Heart left ventricle (tissue), 16 donors: Measurements from ENCODE around the gene DGKZ. TPM values are rescaled to one million over a fixed set of nuclear protein-coding genes. Genes with fewer than 3 reads are reported as not detected.

Experiments
- ATAC-seq, 4 donors: fragments of 200-7000 bp; cut with Tn5 transposase; one replicate each; pipeline ENCODE4 v1.9.1; 2020 to 2022; ENCODE audit warnings: moderate library complexity in 4 of 4, mild to moderate bottlenecking in 3 of 4, moderate number of reproducible peaks in 1 of 4
- DNase-seq, 5 donors: peaks; one replicate each; pipeline ENCODE4 v3.0.0-alpha.2; 2020
- H3K27ac ChIP-seq, 12 donors: fragments of 200-600 bp; sonication (generic) in 4 of 12; one replicate each; pipeline versions ENCODE4 v1.5.0 to v1.8.0; 2016 to 2022; ENCODE audit warnings: mild to moderate bottlenecking in 2 of 12
- H3K27me3 ChIP-seq, 9 donors: fragments of 200-600 bp; sonication (generic) in 2 of 9; one replicate each; pipeline versions ENCODE4 v1.5.1 to v1.8.0; 2016 to 2022; ENCODE audit warnings: mild to moderate bottlenecking in 3 of 9
- H3K36me3 ChIP-seq, 9 donors: fragments of 200-600 bp; sonication (generic) in 2 of 9; one replicate each; pipeline versions ENCODE4 v1.5.0 to v1.8.0; 2018 to 2022; ENCODE audit warnings: mild to moderate bottlenecking in 2 of 9
- H3K4me1 ChIP-seq, 12 donors: fragments of 200-600 bp; sonication (generic) in 4 of 12; one replicate each; pipeline versions ENCODE4 v1.5.0 to v1.8.0; 2016 to 2022; ENCODE audit warnings: mild to moderate bottlenecking in 3 of 12
- H3K4me3 ChIP-seq, 12 donors: fragments of 200-600 bp; sonication (generic) in 4 of 12; one replicate each; pipeline versions ENCODE4 v1.5.0 to v1.8.0; 2017 to 2022; ENCODE audit warnings: mild to moderate bottlenecking in 9 of 12, moderate library complexity in 4 of 12
- H3K9me3 ChIP-seq, 12 donors: fragments of 200-600 bp; sonication (generic) in 4 of 12; one replicate each; pipeline versions ENCODE4 v1.5.0 to v1.8.0; 2016 to 2022; ENCODE audit warnings: mild to moderate bottlenecking in 1 of 12
- CTCF ChIP-seq, 12 donors: fragments of 200-600 bp; sonication (generic) in 4 of 12; IDR thresholded peaks; one replicate each; pipeline versions ENCODE4 v1.5.0 to v1.8.0; 2018 to 2022; ENCODE audit warnings: antibody characterized with exemption in 12 of 12, mild to moderate bottlenecking in 5 of 12
- POLR2A ChIP-seq, 2 donors: fragments of 450-650 bp; IDR thresholded peaks; one replicate each; pipeline ENCODE4 v1.6.1; 2017; ENCODE audit warnings: antibody characterized with exemption in 2 of 2, mild to moderate bottlenecking in 2 of 2, moderate library complexity in 2 of 2
- WGBS, 4 donors: extraction: QIAGEN DNeasy Blood & Tissue Kit in 2 of 4; methylation state at CpG; one replicate each; pipeline versions ENCODE4 v1.1.5 to v1.1.7; 2013 to 2018; 5-methylcytosine and 5-hydroxymethylcytosine counted together
- intact Hi-C, 10 donors: fragments of 100-400 bp; cut with DNase I; formaldehyde crosslinking; loops; one replicate each; pipeline versions ENCODE4 v1.11.1 to v1.14.2; 2022
- polyA plus RNA-seq, 2 donors: library from polyadenylated mRNA; stranded (reverse); fragments of 200-250 nt; gene quantifications; one replicate each; pipeline ENCODE4 v1.2.3, GENCODE V29; 2013
- total RNA-seq, 9 donors: library from RNA; depleted of rRNA in 2 of 9; stranded (reverse); fragments of >200 nt in 2 of 9; fragmentation: NEBNext Ultra II Directional in 3 of 9; extraction: Animal tissue kit (Norgen Biotek cat#: 25700) in 3 of 9; gene quantifications; one replicate each; pipeline versions ENCODE4 v1.1.0 to v1.2.4, GENCODE V29; 2016 to 2023
- donor health status: ischemic (EF 13 %, LVEDD 7.1; RV severe dilation, severe dysfunction).
- donor health status: healthy with polysubstance abuse.
- donor health status: DM: no; HTN: yes; CAD: no.
- donor health status: DM: no; HTN: no; CAD: no.
- donor health status: ischemic (EF 25% LVEDD 6.9; RV normal size, moderate dysfunction).
- donor health status: ischemic (EF 25% LVEDD 5.7; RV mildly dilated, moderate dysfunction).
- donor health status: healthy.
- donor health status: DM: yes; HTN: yes; CAD: no.
- donor health status: ischemic (EF 35%, LVEDD 5.7; RV mildly dilated, moderate dysfunction).
- donor health status: nonischemic (EF 11% LVEDD 7.7; RV severe dilation, severe dysfunction).
- donor health status: DM: yes; HTN: yes; CAD: no.
- donor health status: PGD.
- donor health status: ischemic (EF 29% LVEDD 5.4; RV normal size, mild dysfunction).
- donor health status: nonischemic (EF 23%, LVEDD 6.1; RV moderate dilation, normal function).

The DGKZ gene
- total and polyA plus RNA-seq, 11 donors: 41.7 to 114 (median 59.5) TPM

- no peak for DNase-seq
- no peak for ATAC-seq
- H3K9me3 ChIP-seq: no peaks in the 10 kb centered on the region
- H3K4me1 ChIP-seq: peaks cover 0 to 38% (median 16%) of the 10 kb centered on the region in 12 donors
- peaks cover 0 to 29% (median 18%) of the 10 kb centered on the region in 9 donors for H3K27me3 ChIP-seq
- H3K36me3 ChIP-seq: no peaks in the 10 kb centered on the region
- WGBS, 4 donors: 43 to 60% (median 57%) methylated on average over 5 of the region's 5 CpGs
- H3K4me3 ChIP-seq: no peak overlapping the region
- intact Hi-C loops: no loop called here
- H3K27ac ChIP-seq: no peak overlapping the region
- TF ChIP-seq CTCF (IDR thresholded peaks at IDR 0.05) (no peak), POLR2A (IDR thresholded peaks at IDR 0.05) (no peak)
These were observed 15.8 kb upstream of the DGKZ start for GRCh38 chr11:46331282-46331984.

DNA sequence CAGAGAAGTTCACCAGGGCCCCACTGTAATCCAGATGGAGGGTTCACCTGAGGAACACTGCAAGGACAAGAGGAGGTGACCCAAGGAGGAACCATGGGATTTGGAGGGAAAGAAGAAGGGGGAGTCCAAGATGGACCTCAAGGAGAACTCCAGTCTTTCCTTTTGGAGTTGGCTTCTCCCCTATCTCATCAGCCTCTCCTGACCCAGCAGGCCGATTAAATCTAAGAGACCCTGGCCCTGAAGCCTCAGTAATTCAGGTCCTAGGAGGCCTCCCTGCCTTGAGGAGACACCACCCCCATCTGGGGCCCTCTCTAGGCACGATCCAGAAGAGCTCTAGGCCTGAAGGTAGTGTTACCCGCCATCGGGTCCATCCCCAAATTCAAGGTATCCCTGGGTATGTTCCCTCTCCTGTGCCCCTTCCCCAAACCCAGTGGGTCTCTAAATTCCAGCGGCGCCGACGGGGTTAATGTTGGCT, 15.1 kb upstream of the DGKZ start:
- ATAC-seq: no peak
- intact Hi-C loops: no loop called here
- DNase-seq: no peak
- WGBS, 4 donors: 35 to 54% (median 36%) methylated on average over 5 to 8 of the region's 8 CpGs
- H3K4me3 ChIP-seq: peak overlapping the region in 9 of 12 donors; percentile 42 to 64 (median 56)
- H3K4me1 ChIP-seq: peaks cover 0 to 44% (median 16%) of the 10 kb centered on the region in 12 donors
- no peak overlapping the region for H3K27ac ChIP-seq
- H3K9me3 ChIP-seq: no peaks in the 10 kb centered on the region
- TF ChIP-seq POLR2A (IDR thresholded peaks at IDR 0.05) (no peak), CTCF (IDR thresholded peaks at IDR 0.05) (no peak)
- H3K36me3 ChIP-seq: no peaks in the 10 kb centered on the region
- peaks cover 0 to 29% (median 18%) of the 10 kb centered on the region in 9 donors for H3K27me3 ChIP-seq

DNA sequence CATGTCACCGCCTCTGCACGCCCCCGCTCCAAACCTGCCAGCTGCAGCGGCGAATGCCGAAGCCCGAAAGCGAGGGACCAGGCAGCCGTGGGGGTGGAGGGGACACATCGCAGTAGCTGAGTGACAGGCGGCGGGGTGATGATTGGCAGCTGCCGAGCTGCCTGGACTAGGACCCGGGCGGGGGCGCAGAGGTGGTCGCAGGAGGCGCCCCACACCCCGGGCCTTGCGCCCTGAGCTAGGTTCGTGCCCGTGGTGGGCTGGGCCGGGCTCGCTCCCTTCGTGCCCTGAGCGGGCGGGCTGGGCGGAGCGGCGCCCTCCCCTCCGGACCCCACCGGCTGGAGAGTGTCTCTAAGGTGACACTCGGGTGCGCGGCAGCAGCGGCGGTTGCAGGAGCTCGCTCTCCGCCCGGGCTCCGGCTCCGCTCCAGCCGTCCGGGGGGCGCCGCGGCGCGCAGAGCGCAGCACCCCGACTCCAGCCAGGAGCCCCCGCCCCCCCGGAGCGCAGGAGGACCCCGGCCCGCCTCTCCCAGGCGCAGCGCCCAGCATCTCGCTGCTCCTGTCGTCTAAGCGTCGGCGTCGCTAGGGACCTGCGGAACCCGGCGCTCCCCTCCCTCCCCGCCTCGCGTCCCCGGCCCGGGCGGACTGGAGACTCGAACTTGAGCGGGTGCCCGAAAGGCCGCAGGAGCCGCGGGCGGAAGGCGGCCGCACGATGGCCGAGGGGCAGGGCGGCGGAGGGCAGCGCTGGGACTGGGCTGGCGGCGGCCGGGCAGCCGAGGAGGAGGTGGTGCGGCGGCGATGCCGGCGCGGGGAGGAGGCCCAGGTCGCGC, 14.5 kb upstream of the DGKZ start:
- intact Hi-C loops: no loop called here
- no peaks in the 10 kb centered on the region for H3K36me3 ChIP-seq
- peak overlapping the region; percentile 39 to 64 (median 55) for H3K4me3 ChIP-seq
- peaks cover 0 to 48% (median 16%) of the 10 kb centered on the region in 12 donors for H3K4me1 ChIP-seq
- H3K27me3 ChIP-seq: peaks cover 0 to 29% (median 18%) of the 10 kb centered on the region in 9 donors
- WGBS, 4 donors: 1 to 4% (median 2%) methylated on average over 35 to 99 of the region's 99 CpGs
- TF ChIP-seq CTCF (IDR thresholded peaks at IDR 0.05) (no peak), POLR2A (IDR thresholded peaks at IDR 0.05) (no peak)
- H3K9me3 ChIP-seq: no peaks in the 10 kb centered on the region
- H3K27ac ChIP-seq: peak overlapping the region in 1 of 12 donors; percentile 19
- no peak for DNase-seq
- ATAC-seq: peak in 2 of 4 donors; percentile 30 to 50

DNA sequence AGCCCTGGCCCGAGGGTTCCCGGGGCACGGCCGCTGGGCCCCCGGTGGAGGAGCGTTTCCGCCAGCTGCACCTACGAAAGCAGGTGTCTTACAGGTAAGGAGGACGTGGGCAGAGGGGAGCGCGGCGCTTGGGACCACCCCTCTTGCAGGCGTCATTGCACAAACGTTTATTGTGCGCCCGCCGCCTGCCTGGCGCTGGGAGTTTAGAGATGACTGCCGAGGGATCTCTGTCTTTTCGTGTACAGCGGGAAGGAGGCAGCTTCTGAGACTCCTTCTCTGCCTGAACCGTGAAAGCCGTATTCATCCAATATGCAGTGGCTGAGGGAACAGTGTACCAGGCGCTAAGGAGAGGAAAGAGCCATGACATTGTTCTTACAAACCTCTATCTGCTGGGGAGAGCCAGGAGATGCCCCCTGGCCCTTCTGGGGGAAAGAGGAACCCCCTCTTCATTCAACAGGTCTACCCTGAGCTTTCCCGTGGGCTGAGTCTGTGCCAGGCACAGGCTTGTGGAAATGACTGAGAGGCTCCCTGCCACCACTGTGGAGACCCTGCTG, 13.8 kb upstream of the DGKZ start:
- Histone ChIP-seq H3K9me3 (no peaks in the 10 kb centered on the region), H3K4me3 (peak overlapping the region in 11 of 12 donors; percentile 39 to 64 (median 56)), H3K36me3 (no peaks in the 10 kb centered on the region), H3K4me1 (peaks cover 0 to 55% (median 22%) of the 10 kb centered on the region in 12 donors), H3K27me3 (peaks cover 0 to 29% (median 18%) of the 10 kb centered on the region in 9 donors), H3K27ac (no peak overlapping the region)
- DNase-seq (no peak), ATAC-seq (no peak)
- TF ChIP-seq CTCF (IDR thresholded peaks at IDR 0.05) (no peak), POLR2A (IDR thresholded peaks at IDR 0.05) (no peak)
- intact Hi-C loops: no loop called here
- WGBS, 4 donors: 23 to 47% (median 33%) methylated on average over 17 to 25 of the region's 25 CpGs
